Amniotic stem cell (primary cell): ENCODE results near the gene PITX2.

Experiments
- DNase-seq: peaks from one replicate; lab custom pipeline; 2025; lab: John Stamatoyannopoulos, UW

The PITX2 gene

GRCh38 chr4:110623718-110624397, 981 bp upstream of the PITX2 start:
- DNase-seq, result no peak

GRCh38 chr4:110621839-110622751, 782 bp downstream of the PITX2 start:
- DNase-seq, result no peak

- no peak for DNase-seq
Observed at GRCh38 chr4:110621328-110621812, 1.5 kb downstream of the PITX2 start.

GRCh38 chr4:110620691-110621327, 2.1 kb downstream of the PITX2 start:
- no peak for DNase-seq

- no peak for DNase-seq
Observed at GRCh38 chr4:110620322-110620690, 2.6 kb downstream of the PITX2 start.

- no peak for DNase-seq
Observed at GRCh38 chr4:110619463-110620247, 3.2 kb downstream of the PITX2 start.

GRCh38 chr4:110618581-110619462, 4.1 kb downstream of the PITX2 start:
- no peak for DNase-seq

GRCh38 chr4:110617646-110618580, 5.0 kb downstream of the PITX2 start:
- no peak for DNase-seq

- DNase-seq, result no peak
Observed at GRCh38 chr4:110617075-110617640, 5.7 kb downstream of the PITX2 start.

GRCh38 chr4:110616238-110617074, 6.4 kb downstream of the PITX2 start:
- DNase-seq, result no peak

GRCh38 chr4:110615353-110616237, 7.3 kb downstream of the PITX2 start:
- DNase-seq, result no peak

- no peak for DNase-seq
Observed at GRCh38 chr4:110614976-110615352, 7.9 kb downstream of the PITX2 start.

- DNase-seq, result no peak
Observed at GRCh38 chr4:110614173-110614963, 8.5 kb downstream of the PITX2 start.

- DNase-seq, result no peak
Observed at GRCh38 chr4:110613745-110614144, 9.1 kb downstream of the PITX2 start.

- DNase-seq, result no peak
Observed at GRCh38 chr4:110612631-110613269, 10.1 kb downstream of the PITX2 start.

GRCh38 chr4:110611968-110612447, 10.9 kb downstream of the PITX2 start:
- DNase-seq, result no peak
